ENCODE results near the gene NCCRP1.

DNA sequence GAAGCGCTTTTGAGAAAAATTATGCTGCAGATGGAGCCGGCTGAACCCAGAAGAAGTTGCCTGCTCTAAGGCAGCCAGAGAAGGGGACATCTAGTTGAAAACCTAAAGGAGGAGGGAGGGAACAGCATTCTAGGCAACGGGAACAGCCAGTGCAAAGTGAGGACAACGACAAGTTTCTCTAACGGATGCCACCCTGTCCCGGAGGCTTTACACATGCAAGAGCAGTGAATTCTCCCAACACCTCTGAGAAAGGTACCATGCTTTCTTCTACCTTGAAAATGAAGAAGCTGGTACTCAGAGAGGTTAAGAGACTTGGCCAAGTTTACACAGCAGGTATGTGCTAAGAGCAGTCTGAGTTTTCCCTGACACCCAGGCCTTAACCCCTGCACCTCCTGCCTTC lies 42.2 kb downstream of the NCCRP1 start:
- TF ChIP-seq, protein P1, sequence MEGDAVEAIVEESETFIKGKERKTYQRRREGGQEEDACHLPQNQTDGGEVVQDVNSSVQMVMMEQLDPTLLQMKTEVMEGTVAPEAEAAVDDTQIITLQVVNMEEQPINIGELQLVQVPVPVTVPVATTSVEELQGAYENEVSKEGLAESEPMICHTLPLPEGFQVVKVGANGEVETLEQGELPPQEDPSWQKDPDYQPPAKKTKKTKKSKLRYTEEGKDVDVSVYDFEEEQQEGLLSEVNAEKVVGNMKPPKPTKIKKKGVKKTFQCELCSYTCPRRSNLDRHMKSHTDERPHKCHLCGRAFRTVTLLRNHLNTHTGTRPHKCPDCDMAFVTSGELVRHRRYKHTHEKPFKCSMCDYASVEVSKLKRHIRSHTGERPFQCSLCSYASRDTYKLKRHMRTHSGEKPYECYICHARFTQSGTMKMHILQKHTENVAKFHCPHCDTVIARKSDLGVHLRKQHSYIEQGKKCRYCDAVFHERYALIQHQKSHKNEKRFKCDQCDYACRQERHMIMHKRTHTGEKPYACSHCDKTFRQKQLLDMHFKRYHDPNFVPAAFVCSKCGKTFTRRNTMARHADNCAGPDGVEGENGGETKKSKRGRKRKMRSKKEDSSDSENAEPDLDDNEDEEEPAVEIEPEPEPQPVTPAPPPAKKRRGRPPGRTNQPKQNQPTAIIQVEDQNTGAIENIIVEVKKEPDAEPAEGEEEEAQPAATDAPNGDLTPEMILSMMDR (conservative IDR thresholded peaks at IDR 0.05 in 1 of 2, IDR thresholded peaks at IDR 0.05 in 1 of 2; ENCODE audit: extremely low read depth in 1 of 2, insufficient read depth in 1 of 2, low read depth in 1 of 2, low read length in 2 of 2) = no peak
- no peak for TF ChIP-seq EZH2 (IDR thresholded peaks at IDR 0.05; ENCODE audit: borderline replicate concordance, low read length)
